Stimulated activated CD4-positive, alpha-beta T cell treated with anti-CD3 and anti-CD28 coated beads, Interleukin-15, amount 100 ng/mL, for 1 hour (primary cell): ENCODE results near the gene NEGR1.

Experiments used
- DNase-seq, 2 donors: peaks; one replicate each; pipeline ENCODE4 v3.0.0-alpha.2; 2020; ENCODE audit warnings: low read depth in 1 of 2, low spot score in 1 of 2

Gene NEGR1

DNA sequence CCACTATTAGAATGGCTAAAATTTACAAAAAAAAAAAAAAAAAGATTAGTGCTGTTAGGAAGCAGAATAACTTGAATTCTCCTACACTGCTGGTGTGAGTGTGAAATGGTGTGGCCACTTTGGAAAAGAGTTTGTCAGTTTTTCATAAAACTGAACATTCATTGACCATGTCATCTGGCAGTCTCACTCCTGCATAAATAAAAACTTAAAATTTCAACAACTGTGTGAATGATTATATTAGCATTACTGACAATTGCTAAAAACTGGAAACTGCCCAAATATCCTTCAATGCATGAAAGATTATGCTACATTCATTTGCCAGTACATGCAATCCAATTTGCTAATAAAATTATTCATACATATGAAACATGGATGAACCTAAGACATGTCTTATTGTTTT is 570.9 kb downstream of the NEGR1 start:
- DNase-seq = no peak

DNA sequence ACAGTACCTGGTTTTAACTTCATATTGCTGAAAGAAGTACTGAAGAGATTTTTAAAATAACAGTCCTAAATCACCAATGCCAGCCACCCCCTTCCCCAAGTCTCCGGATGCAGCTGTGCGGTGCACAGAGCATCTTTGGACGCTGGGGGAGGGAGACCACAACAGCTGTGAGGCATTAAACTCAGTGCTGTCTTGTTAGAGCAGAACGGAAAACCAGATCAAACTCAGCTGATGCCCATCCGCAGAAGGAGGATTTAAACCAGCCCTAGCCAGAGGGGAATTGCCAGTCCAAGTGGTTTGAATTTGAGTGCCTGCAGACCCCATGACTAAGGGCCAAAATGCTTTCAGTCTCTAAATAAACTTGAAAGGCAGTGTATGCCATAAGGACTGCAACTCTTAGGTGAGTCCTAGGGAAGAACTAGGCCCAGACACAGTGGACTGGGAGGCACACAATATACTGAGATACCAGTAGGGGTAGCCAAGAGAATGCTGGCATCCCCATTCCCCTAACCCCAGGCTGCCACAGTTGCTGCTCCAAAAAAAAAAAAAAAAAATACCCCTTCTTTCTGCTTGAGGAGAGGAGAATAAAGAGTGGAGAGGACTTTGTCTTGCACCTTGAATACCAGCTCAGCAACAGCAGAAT is 576.2 kb downstream of the NEGR1 start:
- DNase-seq = no peak

DNA sequence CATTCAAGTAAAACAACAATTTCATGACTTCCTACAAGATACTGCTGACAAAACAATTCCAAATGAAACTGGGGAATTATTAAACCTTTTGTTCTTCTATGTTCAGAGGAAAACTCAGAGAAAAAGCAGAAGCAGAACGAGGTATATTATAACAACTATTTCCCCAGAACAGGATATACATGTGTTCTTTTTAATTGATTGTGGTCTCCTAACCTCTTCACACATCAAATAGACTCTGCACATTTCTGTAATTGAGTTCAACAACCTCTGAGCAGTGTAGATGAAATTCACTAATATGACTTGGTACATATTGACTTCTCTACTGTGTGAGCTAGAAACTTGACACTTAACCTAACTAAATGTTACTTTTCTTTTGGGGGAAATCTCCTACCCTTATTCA is 584.2 kb downstream of the NEGR1 start:
- no peak for DNase-seq

DNA sequence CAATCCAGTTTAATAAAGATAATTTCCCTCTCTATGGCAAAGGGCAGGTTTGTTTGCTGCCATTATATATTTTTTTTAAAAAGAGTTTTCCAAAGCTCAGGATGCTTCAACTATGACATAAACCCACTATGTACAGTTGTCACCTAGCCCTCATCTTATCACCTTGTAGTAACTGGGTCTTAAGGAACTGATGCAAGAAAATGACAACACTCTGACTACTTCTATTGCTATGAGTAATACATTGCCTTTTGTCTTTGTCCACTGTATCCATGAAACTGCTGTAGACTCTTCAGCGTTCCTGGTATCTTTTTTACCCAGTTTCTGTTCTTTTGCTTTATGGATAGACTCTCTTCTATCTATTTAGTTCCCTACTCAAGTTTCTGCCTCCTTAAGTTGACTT is 586.5 kb downstream of the NEGR1 start:
- no peak for DNase-seq

DNA sequence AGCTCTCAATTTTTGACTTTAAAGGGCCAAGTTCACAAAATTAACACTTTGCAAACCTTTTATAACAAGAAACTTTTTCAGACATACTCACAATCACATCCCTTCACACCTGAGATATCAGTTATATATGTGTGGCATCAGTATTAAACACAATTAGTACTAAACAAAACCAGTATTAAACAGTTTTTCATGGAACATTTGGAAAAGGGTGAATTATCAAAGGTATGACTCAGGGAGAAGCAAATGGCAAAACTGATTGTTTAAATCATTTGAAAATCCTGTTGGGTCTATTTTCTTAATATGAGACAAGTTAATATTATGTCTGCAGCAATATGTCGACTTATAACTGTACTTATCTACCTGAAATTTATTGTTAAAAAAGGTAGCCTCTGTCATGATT is 587.3 kb downstream of the NEGR1 start:
- DNase-seq = no peak

DNA sequence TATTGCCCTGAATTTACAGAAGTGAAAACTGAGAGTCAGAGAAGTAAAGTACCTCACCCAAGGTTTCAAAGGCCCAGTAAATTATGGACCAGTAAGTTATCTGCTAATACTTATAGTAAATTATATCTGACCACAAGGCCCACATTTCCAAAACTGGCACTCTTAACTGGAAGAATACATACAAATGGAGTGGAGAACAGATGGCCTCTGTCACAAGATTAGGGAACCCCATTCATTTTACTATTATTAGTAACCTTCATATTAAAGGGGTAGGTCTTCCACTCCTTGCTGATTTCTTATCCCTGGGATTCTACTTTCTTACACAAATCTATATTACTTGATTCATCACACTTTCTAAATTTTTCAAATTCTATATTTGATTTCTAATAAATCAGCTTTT is 588.8 kb downstream of the NEGR1 start:
- no peak for DNase-seq

DNA sequence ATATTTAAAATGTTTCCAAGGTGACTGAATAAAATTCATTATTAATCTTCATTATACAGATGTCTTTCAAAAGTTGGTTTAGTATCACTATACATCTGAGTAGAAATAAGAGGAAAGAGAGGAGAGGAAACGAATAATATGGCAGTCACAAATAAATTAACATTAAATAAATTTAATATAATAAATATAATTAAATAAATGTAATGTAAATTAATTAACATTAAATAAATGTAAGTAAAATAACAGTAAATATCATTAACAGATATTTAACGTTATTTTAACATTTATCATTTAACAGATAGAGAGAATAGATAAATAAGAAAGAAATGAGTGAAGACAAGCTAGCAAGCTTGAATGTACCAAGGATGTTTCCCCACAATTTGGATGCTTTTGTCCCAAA is 592.7 kb downstream of the NEGR1 start:
- no peak for DNase-seq

DNA sequence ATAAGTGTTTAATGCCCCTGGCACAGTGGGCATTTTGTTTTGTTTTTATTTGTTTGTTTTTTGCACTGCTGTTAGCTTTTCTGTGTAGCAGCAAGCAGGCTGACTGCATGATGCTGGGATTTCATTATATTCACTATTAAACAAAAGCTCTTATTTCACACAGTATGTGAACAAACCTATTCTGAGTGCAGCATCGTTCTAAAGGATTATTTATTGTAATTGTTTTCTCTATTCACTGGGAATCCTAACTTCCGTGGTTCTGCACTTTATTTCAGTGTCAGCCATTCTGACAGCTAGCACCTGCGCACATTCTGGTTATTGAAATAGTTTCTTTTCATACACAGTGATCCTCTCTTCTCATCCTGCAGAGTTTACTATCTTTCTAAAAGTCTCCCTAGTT is 595.0 kb downstream of the NEGR1 start:
- no peak for DNase-seq

DNA sequence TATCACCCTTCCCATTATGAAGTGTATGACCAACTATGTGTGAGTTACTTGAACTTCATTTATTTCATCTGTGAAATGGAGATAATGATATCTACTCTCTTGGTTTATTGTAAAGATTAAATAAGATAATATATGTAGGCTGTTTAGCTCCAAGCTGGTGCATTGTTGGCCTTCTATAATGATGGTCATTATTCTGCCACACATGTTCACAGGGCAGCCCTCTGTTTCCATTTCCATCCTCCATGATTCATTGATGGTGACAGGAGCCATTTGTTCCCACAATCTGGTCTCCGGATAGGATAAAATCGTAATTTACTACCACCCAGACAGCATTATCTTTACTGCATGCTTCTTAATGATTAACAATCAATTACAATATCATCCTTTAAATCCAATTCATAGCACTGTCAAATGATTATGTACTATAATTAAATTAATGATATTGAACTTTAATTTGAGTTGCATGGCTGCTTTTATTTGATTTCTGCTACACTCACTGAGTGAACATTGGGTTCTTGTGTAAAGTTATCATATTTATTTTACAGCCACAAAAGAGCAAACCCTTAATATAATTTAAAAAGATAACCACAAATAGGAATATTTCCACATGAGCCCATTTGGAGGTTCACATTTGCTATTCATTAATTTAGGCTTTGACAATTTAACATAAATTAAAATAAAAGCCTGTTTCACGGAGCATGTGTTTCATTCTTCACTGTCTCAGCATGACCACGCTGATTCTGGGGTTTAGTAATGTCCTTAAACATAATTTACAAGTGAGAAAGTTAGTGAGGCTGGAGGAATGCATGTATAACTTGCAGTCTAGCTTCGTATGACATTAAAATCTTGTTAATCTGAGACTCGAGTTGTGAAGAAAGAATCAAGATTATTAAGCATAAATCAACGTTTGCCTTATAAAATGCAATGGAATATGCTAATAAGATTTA is 605.1 kb downstream of the NEGR1 start:
- DNase-seq = no peak

DNA sequence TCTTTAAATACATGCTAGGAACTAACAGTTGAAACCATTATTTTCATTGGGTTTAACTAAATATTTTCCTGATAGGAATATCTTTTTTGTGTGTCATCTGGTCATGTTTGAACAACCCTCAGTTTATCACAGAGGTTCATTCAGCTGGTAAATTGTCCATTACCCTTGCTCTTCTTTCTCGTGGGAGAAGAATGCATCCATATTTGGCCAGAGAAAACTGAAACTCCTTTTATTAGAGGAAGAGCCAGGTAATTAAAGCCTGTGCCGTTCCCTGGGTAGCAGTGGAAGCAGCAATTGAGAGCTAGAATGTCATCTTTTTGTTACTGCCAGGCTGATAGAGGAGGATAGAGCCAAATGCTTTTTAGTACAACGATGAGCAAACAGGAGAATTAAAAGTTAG is 614.3 kb downstream of the NEGR1 start:
- DNase-seq = no peak

DNA sequence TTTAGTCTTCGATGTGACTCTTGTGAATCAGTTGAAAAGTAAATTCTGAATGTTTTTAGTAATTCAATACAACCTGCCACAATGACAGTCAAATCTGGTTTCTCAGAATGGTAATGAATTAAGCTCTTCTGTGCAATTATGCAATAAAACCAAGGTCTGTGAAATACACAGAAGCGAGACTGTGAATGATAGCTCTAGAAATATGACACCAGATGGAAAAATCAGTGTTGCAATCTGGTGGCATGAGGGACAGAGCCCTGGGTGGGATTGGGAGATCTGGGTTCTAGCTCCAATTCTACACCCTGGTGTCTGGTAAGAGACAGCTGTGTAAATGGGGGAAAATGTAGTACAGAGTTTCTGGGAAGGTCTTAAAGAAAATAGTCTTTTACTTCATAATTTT is 615.1 kb downstream of the NEGR1 start:
- no peak for DNase-seq

DNA sequence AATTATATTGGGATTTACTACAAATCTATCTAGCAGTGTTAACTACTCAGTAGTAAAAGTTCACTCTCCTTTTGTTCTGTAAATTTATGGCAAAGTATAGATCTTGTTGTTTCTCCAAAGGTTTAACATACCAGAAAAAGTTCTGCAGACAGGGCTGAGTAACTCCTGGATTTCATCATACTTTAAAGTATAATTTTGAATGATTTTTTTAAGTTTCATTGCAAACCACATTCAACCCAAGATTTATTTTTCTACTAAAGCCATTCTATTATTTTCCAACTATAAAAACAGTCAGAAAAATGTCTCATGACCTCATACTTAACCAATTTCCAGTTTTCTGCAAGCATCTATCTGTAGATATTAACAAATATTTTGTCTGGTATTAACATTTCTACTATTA is 615.7 kb downstream of the NEGR1 start:
- no peak for DNase-seq

DNA sequence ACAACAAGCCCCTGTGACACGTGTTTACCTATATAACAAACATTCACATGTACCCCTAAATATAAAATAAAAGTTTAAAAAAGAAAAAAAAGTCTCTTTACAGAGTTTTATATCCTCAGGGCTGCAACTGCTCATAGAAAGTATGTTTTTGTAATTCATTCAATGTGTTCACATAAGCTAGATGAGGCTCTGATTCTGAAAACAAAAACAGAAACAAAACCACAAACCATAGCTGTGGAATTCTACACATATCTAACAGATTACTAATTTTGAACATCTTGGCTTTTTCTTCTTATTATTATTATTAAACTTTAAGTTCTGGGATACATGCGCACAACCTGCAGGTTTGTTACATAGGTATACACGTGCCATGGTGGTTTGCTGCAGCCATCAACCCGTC is 621.9 kb downstream of the NEGR1 start:
- no peak for DNase-seq

DNA sequence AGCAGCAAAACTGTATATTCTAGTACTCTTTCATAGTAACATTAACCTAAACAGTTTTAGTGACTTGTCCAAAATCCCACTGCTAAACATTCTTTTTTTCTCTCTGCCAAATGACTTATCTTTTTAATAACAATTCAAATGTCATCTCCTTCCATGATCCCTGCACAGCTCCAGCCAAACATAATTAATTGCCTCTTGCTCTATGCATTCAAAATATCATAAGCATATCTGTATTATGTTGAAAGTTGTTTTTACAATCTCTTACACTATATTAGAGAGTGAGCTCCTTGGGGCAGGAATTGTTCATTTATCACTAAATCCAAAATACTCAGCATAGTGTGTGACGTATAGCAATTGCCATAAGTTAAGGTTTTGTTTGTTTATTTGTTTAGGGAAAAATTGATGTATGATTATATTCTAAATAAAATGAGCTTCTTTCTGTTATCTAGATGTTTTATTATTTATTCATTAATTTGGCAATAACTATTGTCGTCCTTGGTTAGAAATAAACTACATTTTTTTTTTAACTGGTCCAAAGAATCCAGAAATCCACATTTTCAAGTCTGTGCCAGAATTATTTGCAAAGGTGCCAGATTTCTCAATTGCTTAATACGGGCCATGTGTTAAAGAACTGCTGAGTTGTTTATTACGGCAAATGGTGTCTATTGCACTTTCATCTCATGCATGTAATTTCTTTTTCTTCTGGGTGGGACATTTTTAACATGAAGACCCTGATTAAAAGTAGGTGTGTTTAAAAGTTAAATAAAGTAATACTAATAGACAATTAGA is 624.3 kb downstream of the NEGR1 start:
- no peak for DNase-seq

DNA sequence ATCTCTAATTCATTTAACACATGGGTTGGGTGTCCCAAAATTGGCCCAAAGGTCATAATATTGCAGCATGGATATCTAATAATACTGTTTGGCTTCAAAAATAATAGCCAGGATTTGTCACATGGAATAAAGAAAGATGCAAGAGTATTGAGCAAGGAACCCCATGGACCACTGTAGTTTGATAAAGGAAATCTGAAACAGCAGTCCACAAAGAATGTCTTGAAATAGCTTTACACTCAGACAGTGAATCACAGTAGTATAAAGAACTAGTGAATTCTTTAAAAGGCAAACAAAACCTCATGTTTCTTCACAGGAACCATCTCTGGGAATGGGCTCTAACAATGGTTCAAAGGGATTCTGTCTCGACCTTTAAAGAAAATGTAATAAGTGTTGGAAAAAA is 625.4 kb downstream of the NEGR1 start:
- no peak for DNase-seq

DNA sequence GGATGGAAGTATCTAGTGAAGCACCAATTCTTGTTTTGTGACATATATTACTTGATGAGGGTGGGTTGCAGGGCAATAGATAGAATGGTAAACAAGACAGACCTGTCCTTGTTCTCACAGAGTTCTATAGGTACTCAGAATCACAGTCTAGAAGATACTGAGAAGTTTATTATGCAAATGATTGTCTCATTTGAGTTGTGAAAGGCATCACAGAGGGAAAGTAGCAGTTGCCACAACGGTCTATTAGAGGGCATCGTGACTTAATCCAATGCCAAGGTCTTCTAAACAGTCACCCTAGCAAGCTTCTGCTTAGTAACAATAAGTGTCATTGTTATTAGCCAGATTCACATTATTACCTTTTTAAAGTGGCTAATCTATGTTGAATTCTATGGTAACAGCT is 626.7 kb downstream of the NEGR1 start:
- DNase-seq = no peak

DNA sequence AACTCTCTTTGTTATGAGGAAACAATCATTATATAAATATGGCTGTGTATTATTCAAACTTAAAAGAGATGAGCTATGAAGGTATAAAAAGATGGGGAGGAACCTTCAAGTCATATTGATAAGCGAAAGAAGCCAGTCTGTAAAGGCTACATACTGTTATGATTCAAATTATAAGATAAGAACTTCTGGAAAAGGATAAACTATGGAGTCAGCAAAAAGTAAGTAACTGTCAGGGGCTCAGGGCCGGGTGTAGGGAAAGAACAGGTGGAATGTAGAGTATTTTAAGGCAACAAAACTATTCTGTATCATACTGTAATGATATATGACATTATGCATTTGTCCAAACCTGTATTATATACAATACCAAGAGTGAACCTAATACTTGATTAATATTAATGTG is 628.4 kb downstream of the NEGR1 start:
- DNase-seq = no peak

DNA sequence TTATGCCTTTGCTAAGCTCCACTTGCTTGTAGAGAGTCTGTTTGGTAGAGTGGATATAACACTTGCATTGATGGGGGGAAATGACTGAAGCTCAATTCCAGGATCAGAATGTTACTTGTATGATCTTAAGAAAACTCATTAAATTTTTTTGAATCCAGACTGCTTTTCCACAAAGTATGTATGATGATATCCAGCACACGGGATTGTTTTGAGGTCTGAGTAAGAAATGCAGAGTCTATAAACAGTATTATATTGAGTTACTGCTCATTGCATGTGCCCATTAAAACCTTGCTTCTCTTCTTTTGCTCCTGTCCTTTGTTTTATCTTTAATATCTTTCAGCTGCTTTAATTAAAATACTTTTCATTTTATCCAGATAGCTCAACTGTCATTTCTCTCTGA is 631.1 kb downstream of the NEGR1 start:
- no peak for DNase-seq

DNA sequence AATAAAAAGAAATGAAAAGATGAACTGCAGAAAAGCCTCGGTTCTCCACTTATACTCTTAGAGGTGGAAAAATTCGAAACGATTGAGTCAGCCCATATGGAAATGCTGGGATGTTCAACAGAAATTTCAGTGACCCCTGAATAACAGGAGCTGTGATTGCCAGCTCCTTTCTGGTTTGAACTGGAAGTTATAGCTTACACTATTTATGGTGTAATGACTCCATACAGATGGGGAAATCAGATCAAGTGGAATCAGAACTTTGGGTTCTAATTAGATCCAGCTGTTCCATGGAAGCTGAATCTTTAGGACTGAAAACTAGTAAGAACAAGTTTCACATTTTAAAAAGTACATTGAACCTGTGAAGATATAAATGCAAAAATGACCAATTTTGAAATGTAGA is 632.2 kb downstream of the NEGR1 start:
- no peak for DNase-seq

DNA sequence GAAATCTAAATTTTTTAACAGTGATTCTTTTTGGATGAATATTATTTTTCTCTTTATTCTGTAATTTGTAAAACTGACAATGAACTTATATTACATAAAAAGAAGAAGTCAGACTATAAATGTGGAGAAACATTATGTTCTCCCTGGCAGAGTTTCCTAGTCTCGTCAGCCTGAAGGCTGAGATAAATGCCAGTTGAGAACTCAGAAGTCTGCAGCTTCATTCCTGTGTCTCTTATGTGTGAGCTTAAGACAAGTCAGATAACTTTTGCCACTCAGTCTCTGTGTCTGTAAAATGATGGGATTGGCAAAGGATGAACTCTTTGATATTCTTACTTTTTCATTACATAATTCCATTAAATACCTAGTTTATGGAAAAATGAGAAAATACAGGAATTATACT is 632.7 kb downstream of the NEGR1 start:
- DNase-seq = no peak

DNA sequence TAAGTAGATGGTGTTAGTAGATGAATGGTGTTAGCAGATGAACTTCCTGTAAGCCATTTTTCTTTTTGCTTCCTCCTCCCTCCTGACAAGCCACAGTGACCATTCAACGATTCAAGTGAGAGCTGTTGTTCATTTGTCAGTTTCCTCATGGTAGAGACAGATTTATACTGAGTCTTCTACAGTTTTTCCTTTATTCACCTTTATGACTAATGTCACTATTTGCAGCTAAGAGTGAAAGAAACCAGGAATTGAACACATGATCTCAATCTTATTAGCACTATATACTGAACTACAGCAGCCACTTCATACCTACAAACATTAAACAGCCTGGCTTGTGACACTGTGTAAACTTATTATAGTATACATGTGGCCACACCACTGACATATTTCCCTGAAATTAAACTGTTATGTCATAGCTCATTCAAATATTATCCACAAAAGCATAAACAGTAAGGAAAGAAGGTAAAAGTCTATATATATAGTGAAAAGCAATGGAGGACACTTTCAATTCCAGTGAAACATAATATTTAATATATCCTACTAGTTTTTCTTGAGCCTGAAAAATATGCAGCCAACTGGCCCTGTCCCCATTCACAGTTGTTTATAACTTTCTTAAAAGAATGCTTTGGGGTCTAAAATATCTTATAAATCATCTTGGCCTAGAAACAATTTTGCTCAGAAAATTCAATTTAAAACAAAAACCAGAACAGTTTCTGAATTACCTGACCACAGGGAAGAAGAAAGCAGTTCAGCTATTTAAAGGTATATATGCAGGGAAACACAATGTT is 634.6 kb downstream of the NEGR1 start:
- DNase-seq = no peak
